ENCODE data around the gene SHC3. TPM values are rescaled to one million over a fixed set of nuclear protein-coding genes. Genes with fewer than 3 reads are reported as not detected.

SHC3 gene
- total and polyA plus RNA-seq, 2 experiments from 2014 or later = 1.3 to 2.9 TPM

DNA sequence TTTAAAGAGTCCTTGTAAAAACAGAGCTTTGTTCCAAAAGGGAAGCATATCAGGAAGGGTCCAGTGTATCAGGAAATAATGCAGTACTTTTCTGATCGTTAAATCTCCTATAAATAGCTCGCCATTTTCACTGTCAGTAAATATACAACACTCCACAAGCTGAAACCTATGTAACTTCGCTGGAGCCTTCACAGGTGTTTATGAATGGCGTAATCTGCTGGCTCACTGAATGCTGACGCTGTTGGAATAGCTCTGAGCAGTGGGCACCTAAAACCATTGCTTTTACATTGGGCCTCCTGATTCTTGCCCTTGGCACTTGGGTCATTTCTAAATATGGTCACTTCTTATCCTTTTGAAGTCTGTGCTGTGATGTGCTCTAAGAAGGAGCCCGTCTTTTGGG lies 4.3 kb downstream of the SHC3 start:
- no peak for ATAC-seq
- H4K20me1 ChIP-seq (replicated peaks; ENCODE audit: insufficient read depth) = peaks cover 6% of the 10 kb centered on the region; the same call in 1 of the 2 replicates

More for the DNA sequence above, 4.3 kb downstream of the SHC3 start:
- peaks cover 24% of the 10 kb centered on the region for H3K4me1 ChIP-seq (ENCODE audit: insufficient read depth)
- Mint-ChIP-seq H3K36me3 (ENCODE audit: low read depth) (no peaks in the 10 kb centered on the region; the same call in 2 of the 3 replicates), H3K4me3 (no peak overlapping the region), H3K27ac (no peak overlapping the region), H3K4me1 (peaks cover 23% of the 10 kb centered on the region), H3K27me3 (ENCODE audit: insufficient read depth, low read depth, poor library complexity) (peaks cover 31% of the 10 kb centered on the region), H3K9me3 (no peaks in the 10 kb centered on the region)
- no peak for DNase-seq (ENCODE audit: low spot score)
- peaks cover 41% of the 10 kb centered on the region for H3K27me3 ChIP-seq (ENCODE audit: insufficient read depth)
- H3F3A ChIP-seq (replicated peaks; ENCODE audit: low read depth) = 0 out of 2 replicates have a peak, but pooled peaks cover 1% of the 10 kb centered on the region
- no peak overlapping the region for H2AFZ ChIP-seq
- no peak overlapping the region for H3K27ac ChIP-seq (ENCODE audit: low read depth)
- peaks cover 14% of the 10 kb centered on the region; the same call in 1 of the 2 replicates for H3K79me2 ChIP-seq (replicated peaks; ENCODE audit: insufficient read depth)
- H3K4me2 ChIP-seq = no peak overlapping the region
- TF ChIP-seq, protein P1, sequence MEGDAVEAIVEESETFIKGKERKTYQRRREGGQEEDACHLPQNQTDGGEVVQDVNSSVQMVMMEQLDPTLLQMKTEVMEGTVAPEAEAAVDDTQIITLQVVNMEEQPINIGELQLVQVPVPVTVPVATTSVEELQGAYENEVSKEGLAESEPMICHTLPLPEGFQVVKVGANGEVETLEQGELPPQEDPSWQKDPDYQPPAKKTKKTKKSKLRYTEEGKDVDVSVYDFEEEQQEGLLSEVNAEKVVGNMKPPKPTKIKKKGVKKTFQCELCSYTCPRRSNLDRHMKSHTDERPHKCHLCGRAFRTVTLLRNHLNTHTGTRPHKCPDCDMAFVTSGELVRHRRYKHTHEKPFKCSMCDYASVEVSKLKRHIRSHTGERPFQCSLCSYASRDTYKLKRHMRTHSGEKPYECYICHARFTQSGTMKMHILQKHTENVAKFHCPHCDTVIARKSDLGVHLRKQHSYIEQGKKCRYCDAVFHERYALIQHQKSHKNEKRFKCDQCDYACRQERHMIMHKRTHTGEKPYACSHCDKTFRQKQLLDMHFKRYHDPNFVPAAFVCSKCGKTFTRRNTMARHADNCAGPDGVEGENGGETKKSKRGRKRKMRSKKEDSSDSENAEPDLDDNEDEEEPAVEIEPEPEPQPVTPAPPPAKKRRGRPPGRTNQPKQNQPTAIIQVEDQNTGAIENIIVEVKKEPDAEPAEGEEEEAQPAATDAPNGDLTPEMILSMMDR (conservative IDR thresholded peaks at IDR 0.05; ENCODE audit: low read depth in 2 of 2) = no peak
- TF ChIP-seq EZH2 (IDR thresholded peaks at IDR 0.05; ENCODE audit: low read depth, unreplicated experiment) = no peak
- TF ChIP-seq NANOG (IDR thresholded peaks at IDR 0.05; ENCODE audit: borderline replicate concordance) = no peak
- no peak for TF ChIP-seq JUNB (IDR thresholded peaks at IDR 0.05; ENCODE audit: unreplicated experiment)
- TF ChIP-seq, protein P2, sequence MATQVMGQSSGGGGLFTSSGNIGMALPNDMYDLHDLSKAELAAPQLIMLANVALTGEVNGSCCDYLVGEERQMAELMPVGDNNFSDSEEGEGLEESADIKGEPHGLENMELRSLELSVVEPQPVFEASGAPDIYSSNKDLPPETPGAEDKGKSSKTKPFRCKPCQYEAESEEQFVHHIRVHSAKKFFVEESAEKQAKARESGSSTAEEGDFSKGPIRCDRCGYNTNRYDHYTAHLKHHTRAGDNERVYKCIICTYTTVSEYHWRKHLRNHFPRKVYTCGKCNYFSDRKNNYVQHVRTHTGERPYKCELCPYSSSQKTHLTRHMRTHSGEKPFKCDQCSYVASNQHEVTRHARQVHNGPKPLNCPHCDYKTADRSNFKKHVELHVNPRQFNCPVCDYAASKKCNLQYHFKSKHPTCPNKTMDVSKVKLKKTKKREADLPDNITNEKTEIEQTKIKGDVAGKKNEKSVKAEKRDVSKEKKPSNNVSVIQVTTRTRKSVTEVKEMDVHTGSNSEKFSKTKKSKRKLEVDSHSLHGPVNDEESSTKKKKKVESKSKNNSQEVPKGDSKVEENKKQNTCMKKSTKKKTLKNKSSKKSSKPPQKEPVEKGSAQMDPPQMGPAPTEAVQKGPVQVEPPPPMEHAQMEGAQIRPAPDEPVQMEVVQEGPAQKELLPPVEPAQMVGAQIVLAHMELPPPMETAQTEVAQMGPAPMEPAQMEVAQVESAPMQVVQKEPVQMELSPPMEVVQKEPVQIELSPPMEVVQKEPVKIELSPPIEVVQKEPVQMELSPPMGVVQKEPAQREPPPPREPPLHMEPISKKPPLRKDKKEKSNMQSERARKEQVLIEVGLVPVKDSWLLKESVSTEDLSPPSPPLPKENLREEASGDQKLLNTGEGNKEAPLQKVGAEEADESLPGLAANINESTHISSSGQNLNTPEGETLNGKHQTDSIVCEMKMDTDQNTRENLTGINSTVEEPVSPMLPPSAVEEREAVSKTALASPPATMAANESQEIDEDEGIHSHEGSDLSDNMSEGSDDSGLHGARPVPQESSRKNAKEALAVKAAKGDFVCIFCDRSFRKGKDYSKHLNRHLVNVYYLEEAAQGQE (IDR thresholded peaks at IDR 0.05; ENCODE audit: unreplicated experiment) = no peak
- no peak for TF ChIP-seq POLR2AphosphoS5 (IDR thresholded peaks at IDR 0.05; ENCODE audit: low read depth)
- TF ChIP-seq, protein P3, sequence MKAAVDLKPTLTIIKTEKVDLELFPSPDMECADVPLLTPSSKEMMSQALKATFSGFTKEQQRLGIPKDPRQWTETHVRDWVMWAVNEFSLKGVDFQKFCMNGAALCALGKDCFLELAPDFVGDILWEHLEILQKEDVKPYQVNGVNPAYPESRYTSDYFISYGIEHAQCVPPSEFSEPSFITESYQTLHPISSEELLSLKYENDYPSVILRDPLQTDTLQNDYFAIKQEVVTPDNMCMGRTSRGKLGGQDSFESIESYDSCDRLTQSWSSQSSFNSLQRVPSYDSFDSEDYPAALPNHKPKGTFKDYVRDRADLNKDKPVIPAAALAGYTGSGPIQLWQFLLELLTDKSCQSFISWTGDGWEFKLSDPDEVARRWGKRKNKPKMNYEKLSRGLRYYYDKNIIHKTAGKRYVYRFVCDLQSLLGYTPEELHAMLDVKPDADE (IDR thresholded peaks at IDR 0.05) = no peak
- TF ChIP-seq EZH2phosphoT487 (IDR thresholded peaks at IDR 0.05; ENCODE audit: unreplicated experiment) = no peak
- TF ChIP-seq STAT1 (IDR thresholded peaks at IDR 0.05; ENCODE audit: unreplicated experiment) = no peak
- no peak for TF ChIP-seq CREB1 (CRISPR knock-in tag; IDR thresholded peaks at IDR 0.05; ENCODE audit: low read depth)
- TF ChIP-seq ZNF331 (CRISPR knock-in tag; IDR thresholded peaks at IDR 0.05; ENCODE audit: low read depth) = no peak
- TF ChIP-seq, protein P4, sequence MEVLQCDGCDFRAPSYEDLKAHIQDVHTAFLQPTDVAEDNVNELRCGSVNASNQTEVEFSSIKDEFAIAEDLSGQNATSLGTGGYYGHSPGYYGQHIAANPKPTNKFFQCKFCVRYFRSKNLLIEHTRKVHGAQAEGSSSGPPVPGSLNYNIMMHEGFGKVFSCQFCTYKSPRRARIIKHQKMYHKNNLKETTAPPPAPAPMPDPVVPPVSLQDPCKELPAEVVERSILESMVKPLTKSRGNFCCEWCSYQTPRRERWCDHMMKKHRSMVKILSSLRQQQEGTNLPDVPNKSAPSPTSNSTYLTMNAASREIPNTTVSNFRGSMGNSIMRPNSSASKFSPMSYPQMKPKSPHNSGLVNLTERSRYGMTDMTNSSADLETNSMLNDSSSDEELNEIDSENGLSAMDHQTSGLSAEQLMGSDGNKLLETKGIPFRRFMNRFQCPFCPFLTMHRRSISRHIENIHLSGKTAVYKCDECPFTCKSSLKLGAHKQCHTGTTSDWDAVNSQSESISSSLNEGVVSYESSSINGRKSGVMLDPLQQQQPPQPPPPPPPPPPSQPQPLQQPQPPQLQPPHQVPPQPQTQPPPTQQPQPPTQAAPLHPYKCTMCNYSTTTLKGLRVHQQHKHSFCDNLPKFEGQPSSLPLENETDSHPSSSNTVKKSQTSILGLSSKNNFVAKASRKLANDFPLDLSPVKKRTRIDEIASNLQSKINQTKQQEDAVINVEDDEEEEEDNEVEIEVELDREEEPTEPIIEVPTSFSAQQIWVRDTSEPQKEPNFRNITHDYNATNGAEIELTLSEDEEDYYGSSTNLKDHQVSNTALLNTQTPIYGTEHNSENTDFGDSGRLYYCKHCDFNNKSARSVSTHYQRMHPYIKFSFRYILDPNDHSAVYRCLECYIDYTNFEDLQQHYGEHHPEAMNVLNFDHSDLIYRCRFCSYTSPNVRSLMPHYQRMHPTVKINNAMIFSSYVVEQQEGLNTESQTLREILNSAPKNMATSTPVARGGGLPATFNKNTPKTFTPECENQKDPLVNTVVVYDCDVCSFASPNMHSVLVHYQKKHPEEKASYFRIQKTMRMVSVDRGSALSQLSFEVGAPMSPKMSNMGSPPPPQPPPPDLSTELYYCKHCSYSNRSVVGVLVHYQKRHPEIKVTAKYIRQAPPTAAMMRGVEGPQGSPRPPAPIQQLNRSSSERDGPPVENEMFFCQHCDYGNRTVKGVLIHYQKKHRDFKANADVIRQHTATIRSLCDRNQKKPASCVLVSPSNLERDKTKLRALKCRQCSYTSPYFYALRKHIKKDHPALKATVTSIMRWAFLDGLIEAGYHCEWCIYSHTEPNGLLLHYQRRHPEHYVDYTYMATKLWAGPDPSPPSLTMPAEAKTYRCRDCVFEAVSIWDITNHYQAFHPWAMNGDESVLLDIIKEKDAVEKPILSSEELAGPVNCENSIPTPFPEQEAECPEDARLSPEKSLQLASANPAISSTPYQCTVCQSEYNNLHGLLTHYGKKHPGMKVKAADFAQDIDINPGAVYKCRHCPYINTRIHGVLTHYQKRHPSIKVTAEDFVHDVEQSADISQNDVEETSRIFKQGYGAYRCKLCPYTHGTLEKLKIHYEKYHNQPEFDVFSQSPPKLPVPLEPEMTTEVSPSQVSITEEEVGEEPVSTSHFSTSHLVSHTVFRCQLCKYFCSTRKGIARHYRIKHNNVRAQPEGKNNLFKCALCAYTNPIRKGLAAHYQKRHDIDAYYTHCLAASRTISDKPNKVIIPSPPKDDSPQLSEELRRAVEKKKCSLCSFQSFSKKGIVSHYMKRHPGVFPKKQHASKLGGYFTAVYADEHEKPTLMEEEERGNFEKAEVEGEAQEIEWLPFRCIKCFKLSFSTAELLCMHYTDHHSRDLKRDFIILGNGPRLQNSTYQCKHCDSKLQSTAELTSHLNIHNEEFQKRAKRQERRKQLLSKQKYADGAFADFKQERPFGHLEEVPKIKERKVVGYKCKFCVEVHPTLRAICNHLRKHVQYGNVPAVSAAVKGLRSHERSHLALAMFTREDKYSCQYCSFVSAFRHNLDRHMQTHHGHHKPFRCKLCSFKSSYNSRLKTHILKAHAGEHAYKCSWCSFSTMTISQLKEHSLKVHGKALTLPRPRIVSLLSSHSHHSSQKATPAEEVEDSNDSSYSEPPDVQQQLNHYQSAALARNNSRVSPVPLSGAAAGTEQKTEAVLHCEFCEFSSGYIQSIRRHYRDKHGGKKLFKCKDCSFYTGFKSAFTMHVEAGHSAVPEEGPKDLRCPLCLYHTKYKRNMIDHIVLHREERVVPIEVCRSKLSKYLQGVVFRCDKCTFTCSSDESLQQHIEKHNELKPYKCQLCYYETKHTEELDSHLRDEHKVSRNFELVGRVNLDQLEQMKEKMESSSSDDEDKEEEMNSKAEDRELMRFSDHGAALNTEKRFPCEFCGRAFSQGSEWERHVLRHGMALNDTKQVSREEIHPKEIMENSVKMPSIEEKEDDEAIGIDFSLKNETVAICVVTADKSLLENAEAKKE (CRISPR knock-in tag; IDR thresholded peaks at IDR 0.05) = no peak
- no peak for TF ChIP-seq ZNF114 (CRISPR knock-in tag; IDR thresholded peaks at IDR 0.05)
- no peaks in the 10 kb centered on the region for H3K36me3 ChIP-seq (ENCODE audit: insufficient read depth)
- no peak overlapping the region for H3K4me3 ChIP-seq
- H3K9me2 ChIP-seq (ENCODE audit: insufficient read depth) = no peaks in the 10 kb centered on the region

Data from GM23338 (cell line).